ENCODE data around the gene TBC1D9B.

TBC1D9B gene

GRCh38 chr5:179830818-179831468 lies 76.8 kb downstream of the TBC1D9B start:
- ATAC-seq (no peak), DNase-seq (no peak)
- Mint-ChIP-seq H3K4me3 (no peak overlapping the region), H3K9me3 (no peaks in the 10 kb centered on the region), H3K27ac (no peak overlapping the region), H3K27me3 (no peaks in the 10 kb centered on the region), H3K4me1 (peaks cover 41% of the 10 kb centered on the region)

- Mint-ChIP-seq H3K4me1 (peaks cover 47% of the 10 kb centered on the region), H3K9me3 (no peaks in the 10 kb centered on the region), H3K27ac (no peak overlapping the region), H3K4me3 (no peak overlapping the region), H3K27me3 (no peaks in the 10 kb centered on the region)
- no peak for DNase-seq
- ATAC-seq, result no peak
These were observed 77.8 kb downstream of the TBC1D9B start for GRCh38 chr5:179829732-179830435.

GRCh38 chr5:179828756-179829421 lies 78.8 kb downstream of the TBC1D9B start:
- peak overlapping the region; percentile 17 to 90 for H3K27ac Mint-ChIP-seq
- ATAC-seq (no peak), DNase-seq (no peak)
- H3K27me3 Mint-ChIP-seq, result no peaks in the 10 kb centered on the region
- no peaks in the 10 kb centered on the region for H3K9me3 Mint-ChIP-seq
- H3K4me1 Mint-ChIP-seq, result peaks cover 57% of the 10 kb centered on the region
- no peak overlapping the region for H3K4me3 Mint-ChIP-seq

GRCh38 chr5:179827680-179828079 lies 80.0 kb downstream of the TBC1D9B start:
- peaks cover 63% of the 10 kb centered on the region for H3K4me1 Mint-ChIP-seq
- H3K4me3 Mint-ChIP-seq, result peak overlapping the region in 1 of 2 donors; percentile 22
- no peaks in the 10 kb centered on the region for H3K9me3 Mint-ChIP-seq
- peak overlapping the region; percentile 46 to 71 for H3K27ac Mint-ChIP-seq
- DNase-seq (no peak), ATAC-seq (peak; percentile 85)
- H3K27me3 Mint-ChIP-seq, result no peaks in the 10 kb centered on the region

- peak overlapping the region in 1 of 2 donors; percentile 48 for H3K27ac Mint-ChIP-seq
- no peak for ATAC-seq
- H3K4me1 Mint-ChIP-seq, result peaks cover 71% of the 10 kb centered on the region
- H3K27me3 Mint-ChIP-seq, result no peaks in the 10 kb centered on the region
- no peak overlapping the region for H3K4me3 Mint-ChIP-seq
- no peak for DNase-seq
- H3K9me3 Mint-ChIP-seq, result no peaks in the 10 kb centered on the region
These were observed 82.0 kb downstream of the TBC1D9B start for GRCh38 chr5:179825655-179826182.

- no peak for DNase-seq
- H3K9me3 Mint-ChIP-seq, result no peaks in the 10 kb centered on the region
- ATAC-seq, result no peak
- H3K4me3 Mint-ChIP-seq, result peak overlapping the region in 1 of 2 donors; percentile 26
- no peaks in the 10 kb centered on the region for H3K27me3 Mint-ChIP-seq
- peak overlapping the region in 1 of 2 donors; percentile 84 for H3K27ac Mint-ChIP-seq
- peaks cover 81% of the 10 kb centered on the region for H3K4me1 Mint-ChIP-seq
These were observed 83.0 kb downstream of the TBC1D9B start for GRCh38 chr5:179824745-179825112.

GRCh38 chr5:179823937-179824744 lies 83.6 kb downstream of the TBC1D9B start:
- Mint-ChIP-seq H3K4me3 (peak overlapping the region in 1 of 2 donors; percentile 26), H3K27me3 (no peaks in the 10 kb centered on the region)
- no peak for ATAC-seq

GRCh38 chr5:179822444-179822990 lies 85.2 kb downstream of the TBC1D9B start:
- peaks cover 93% of the 10 kb centered on the region for H3K4me1 Mint-ChIP-seq
- ATAC-seq, result no peak

More at GRCh38 chr5:179823937-179824744, 83.6 kb downstream of the TBC1D9B start:
- no peak for DNase-seq
- Mint-ChIP-seq H3K27ac (peak overlapping the region in 1 of 2 donors; percentile 84), H3K9me3 (no peaks in the 10 kb centered on the region), H3K4me1 (peaks cover 85% of the 10 kb centered on the region)

GRCh38 chr5:179822059-179822432 lies 85.7 kb downstream of the TBC1D9B start:
- Mint-ChIP-seq H3K4me1 (peaks cover 93% of the 10 kb centered on the region), H3K27me3 (no peaks in the 10 kb centered on the region), H3K27ac (peak overlapping the region; percentile 94 to 97), H3K9me3 (no peaks in the 10 kb centered on the region), H3K4me3 (peak overlapping the region; percentile 88 to 94)
- no peak for DNase-seq
- no peak for ATAC-seq

More at GRCh38 chr5:179822444-179822990, 85.2 kb downstream of the TBC1D9B start:
- no peak for DNase-seq
- Mint-ChIP-seq H3K9me3 (no peaks in the 10 kb centered on the region), H3K27ac (peak overlapping the region; percentile 94 to 97), H3K27me3 (no peaks in the 10 kb centered on the region), H3K4me3 (peak overlapping the region; percentile 88 to 94)

GRCh38 chr5:179821298-179822058 lies 86.2 kb downstream of the TBC1D9B start:
- H3K27ac Mint-ChIP-seq, result peak overlapping the region; percentile 94 to 97
- DNase-seq, result peak; percentile 79 to 84
- no peaks in the 10 kb centered on the region for H3K27me3 Mint-ChIP-seq
- H3K9me3 Mint-ChIP-seq, result no peaks in the 10 kb centered on the region
- H3K4me3 Mint-ChIP-seq, result peak overlapping the region; percentile 88 to 94
- peak; percentile 72 for ATAC-seq
- peaks cover 88% of the 10 kb centered on the region for H3K4me1 Mint-ChIP-seq

GRCh38 chr5:179820483-179821297 lies 87.0 kb downstream of the TBC1D9B start, which contains the start of gene SQSTM1:
TSS of gene SQSTM1 (plus strand) at chr5:179820905. CDS start at chr5:179820937, 32 bp downstream.
- Mint-ChIP-seq H3K4me3 (peak within 1 kb of the TSS; percentile 88 to 94), H3K27ac (peak within 1 kb of the TSS; percentile 94 to 98), H3K4me1 (peaks cover 80% of the 10 kb centered on the region), H3K27me3 (no peaks in the 10 kb centered on the region), H3K9me3 (no peaks in the 10 kb centered on the region)
- DNase-seq (peak; percentile 83 to 87), ATAC-seq (peak; percentile 53)

GRCh38 chr5:179820127-179820482 lies 87.6 kb downstream of the TBC1D9B start:
- Mint-ChIP-seq H3K9me3 (no peaks in the 10 kb centered on the region), H3K27me3 (no peaks in the 10 kb centered on the region), H3K4me3 (peak overlapping the region; percentile 88 to 94), H3K4me1 (peaks cover 75% of the 10 kb centered on the region), H3K27ac (peak overlapping the region; percentile 94 to 98)
- no peak for ATAC-seq
- peak in 1 of 2 donors; percentile 33 for DNase-seq

GRCh38 chr5:179819296-179820126 lies 88.2 kb downstream of the TBC1D9B start:
- DNase-seq (peak; percentile 68), ATAC-seq (peak; percentile 39)
- no peaks in the 10 kb centered on the region for H3K9me3 Mint-ChIP-seq
- peaks cover 69% of the 10 kb centered on the region for H3K4me1 Mint-ChIP-seq
- no peaks in the 10 kb centered on the region for H3K27me3 Mint-ChIP-seq
- H3K4me3 Mint-ChIP-seq, result peak overlapping the region; percentile 88 to 94
- H3K27ac Mint-ChIP-seq, result peak overlapping the region; percentile 94 to 98

Data from stimulated activated naive CD8-positive, alpha-beta T cell treated with anti-CD3 and anti-CD28 coated beads, Interleukin-15, amount 100 ng/mL, for 72 hours (primary cell).